ENCODE data around the gene RAMP1.

Gene RAMP1

DNA sequence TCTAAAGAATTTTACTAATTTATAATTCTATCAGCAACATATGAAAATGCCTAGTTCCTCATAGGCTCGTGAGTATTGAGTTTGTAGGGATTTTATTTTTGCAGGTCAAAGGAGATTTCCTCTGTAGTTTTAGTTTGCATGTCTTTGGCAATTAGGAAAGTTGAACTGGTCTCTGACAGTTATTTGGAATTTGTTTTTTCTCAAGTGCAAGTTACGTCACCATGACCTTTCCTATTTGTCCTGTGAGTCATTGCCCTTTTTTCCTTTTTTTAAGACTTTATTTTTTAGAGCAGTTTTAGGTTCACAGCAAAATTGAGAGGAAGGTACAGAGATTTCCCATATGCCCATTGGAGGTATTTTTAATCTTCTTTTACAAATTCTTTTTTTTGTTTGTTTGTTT lies 29.0 kb downstream of the RAMP1 start:
- TF ChIP-seq, protein P1, sequence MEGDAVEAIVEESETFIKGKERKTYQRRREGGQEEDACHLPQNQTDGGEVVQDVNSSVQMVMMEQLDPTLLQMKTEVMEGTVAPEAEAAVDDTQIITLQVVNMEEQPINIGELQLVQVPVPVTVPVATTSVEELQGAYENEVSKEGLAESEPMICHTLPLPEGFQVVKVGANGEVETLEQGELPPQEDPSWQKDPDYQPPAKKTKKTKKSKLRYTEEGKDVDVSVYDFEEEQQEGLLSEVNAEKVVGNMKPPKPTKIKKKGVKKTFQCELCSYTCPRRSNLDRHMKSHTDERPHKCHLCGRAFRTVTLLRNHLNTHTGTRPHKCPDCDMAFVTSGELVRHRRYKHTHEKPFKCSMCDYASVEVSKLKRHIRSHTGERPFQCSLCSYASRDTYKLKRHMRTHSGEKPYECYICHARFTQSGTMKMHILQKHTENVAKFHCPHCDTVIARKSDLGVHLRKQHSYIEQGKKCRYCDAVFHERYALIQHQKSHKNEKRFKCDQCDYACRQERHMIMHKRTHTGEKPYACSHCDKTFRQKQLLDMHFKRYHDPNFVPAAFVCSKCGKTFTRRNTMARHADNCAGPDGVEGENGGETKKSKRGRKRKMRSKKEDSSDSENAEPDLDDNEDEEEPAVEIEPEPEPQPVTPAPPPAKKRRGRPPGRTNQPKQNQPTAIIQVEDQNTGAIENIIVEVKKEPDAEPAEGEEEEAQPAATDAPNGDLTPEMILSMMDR (IDR thresholded peaks at IDR 0.05; ENCODE audit: low read depth, low read length, missing control alignments) = no peak
- no peak overlapping the region for H3K4me3 ChIP-seq (ENCODE audit: low read depth, low read length)
- no peak for DNase-seq (ENCODE audit: low read depth)

DNA sequence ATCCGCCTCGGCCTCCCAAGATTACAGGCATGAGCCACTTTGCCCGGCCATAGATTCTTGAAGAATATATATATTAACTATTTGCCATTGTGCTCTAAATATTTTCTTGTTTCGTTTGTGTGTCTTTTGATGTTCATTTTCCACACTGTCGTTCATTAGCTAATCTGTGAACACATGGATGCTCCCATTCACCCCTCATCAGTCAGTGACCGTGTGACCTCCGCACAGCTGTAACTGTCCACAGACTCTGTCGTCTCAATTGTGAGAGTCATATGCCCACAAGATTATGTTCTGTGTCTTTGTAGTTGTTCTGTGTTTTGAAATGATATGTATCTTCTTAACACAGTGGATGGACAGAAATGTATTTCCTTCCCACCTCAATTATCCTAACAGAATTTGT lies 29.6 kb downstream of the RAMP1 start:
- no peak overlapping the region for H3K4me3 ChIP-seq (ENCODE audit: low read depth, low read length)
- TF ChIP-seq, protein P1 (IDR thresholded peaks at IDR 0.05; ENCODE audit: low read depth, low read length, missing control alignments) = no peak
- DNase-seq (ENCODE audit: low read depth) = no peak

DNA sequence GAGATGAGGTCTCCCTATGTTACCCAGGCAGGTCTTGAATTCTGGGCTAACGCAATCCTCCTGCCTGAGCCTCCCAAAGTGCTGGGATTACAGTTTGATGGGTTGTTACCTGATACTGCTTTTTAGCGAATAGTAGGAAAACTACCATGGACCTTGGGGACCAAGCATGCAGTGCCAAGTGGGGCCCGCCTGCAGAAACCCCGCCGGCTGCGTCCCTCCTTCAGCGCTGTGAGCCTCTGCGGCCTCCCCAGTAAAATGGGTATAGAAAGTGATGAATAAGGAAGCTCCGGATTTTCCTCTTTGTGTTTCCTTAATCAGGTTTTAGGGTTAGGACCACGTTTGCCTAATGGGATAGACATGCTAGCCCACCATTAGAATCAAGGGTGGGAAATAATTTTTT lies 30.4 kb downstream of the RAMP1 start:
- no peak overlapping the region for H3K4me3 ChIP-seq (ENCODE audit: low read depth, low read length)
- DNase-seq (ENCODE audit: low read depth) = no peak
- TF ChIP-seq, protein P1 (IDR thresholded peaks at IDR 0.05; ENCODE audit: low read depth, low read length, missing control alignments) = no peak

DNA sequence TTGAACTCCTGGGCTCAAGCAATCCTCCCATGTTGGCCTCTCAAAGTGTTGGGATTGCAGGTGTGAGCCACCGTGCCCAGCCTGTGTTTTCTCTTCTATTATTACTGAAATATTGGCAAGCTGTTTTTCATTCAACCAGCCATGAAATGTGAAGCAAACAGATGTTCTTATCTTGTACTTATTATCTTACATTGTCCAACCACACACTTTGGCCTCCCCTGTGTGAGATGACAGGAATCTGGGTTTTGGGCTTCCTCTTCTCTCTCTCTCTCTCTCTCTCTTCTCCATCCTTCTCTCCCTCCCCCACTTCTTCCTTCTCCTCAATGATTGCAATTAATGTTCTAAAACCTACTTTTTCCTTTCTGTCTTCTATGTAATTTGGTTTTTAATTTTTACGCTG lies 33.1 kb downstream of the RAMP1 start:
- DNase-seq (ENCODE audit: low read depth) = no peak

DNA sequence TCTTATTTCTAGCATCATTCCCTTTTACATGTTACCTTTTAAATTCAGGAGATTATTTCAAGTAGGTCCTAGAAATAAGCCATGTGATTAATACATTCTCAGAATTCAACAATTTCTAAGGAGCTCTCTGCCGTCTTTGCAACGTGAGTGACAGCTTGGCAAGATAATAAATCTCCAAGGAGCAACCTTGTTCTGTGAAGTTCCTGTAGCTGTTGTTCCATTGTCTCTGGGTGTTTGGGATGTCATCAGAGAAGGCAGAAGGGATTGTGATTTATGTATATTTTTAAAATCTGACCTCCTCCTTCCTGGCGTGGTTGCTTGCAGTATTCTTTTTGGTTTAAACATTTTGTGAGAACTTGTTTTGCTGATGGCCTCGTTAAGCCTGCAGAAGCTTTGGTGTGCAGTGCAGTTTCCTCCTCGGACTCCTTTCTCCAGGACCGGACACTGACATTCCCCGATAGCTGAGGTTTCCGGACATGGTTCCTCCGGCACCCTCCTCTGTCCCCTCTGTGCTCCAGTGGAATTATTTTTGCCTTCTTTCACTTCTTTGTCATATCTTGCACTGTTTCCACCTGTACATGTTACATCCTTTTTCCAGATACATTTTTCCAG lies 33.7 kb downstream of the RAMP1 start:
- DNase-seq (ENCODE audit: low read depth) = no peak
- TF ChIP-seq, protein P1 (IDR thresholded peaks at IDR 0.05; ENCODE audit: low read depth, low read length, missing control alignments) = no peak
- H3K4me3 ChIP-seq (ENCODE audit: low read depth, low read length) = peak overlapping the region; percentile 22

More for the DNA sequence above, 33.1 kb downstream of the RAMP1 start:
- no peak overlapping the region for H3K4me3 ChIP-seq (ENCODE audit: low read depth, low read length)
- TF ChIP-seq, protein P1 (IDR thresholded peaks at IDR 0.05; ENCODE audit: low read depth, low read length, missing control alignments) = no peak

DNA sequence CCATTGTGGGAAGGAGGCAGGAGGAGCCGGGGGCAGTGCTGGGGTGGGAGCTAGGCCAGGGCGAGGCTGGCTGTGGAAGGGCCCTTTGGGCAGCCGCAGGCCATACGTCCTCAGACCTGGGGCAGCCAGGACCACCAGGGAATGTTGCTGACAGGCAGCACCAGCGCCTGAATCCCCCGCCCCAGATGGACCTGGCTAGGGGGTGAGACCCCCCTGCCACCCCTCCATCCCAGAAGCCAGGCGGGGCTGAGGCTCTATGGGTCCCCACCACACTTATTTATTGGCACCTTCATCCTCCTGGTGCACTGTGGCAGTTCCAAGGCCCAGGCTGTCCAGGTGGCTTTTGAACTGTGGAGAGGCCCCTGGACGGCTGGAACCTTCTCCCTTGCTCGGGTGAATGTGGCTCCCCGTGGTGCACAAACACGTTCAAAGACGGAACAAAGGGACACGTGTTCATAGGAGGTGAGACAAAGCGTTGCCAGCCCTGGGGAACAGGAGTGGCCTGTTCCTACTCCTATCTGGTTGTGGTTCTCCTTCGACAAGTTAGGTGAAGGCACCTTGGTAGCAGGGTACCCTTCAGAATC lies 35.1 kb downstream of the RAMP1 start:
- H3K4me3 ChIP-seq (ENCODE audit: low read depth, low read length) = no peak overlapping the region
- TF ChIP-seq, protein P1 (IDR thresholded peaks at IDR 0.05; ENCODE audit: low read depth, low read length, missing control alignments) = no peak
- DNase-seq (ENCODE audit: low read depth) = no peak
